Fibroblast of lung (primary cell): Measurements from ENCODE around the gene SERPINB2. TPM values are rescaled to one million over a fixed set of nuclear protein-coding genes. Genes with fewer than 3 reads are reported as not detected.

Experiments
- DNase-seq, 2 donors: peaks; one replicate each; pipeline versions ENCODE4 v3.0.0 to v3.0.0-alpha.2; 2010; ENCODE audit warnings: low read depth in 2 of 2
- H2AFZ ChIP-seq: 2 replicates; pipeline ENCODE4 v1.5.1; 2012; ENCODE audit warnings: low read length, control low read depth, inconsistent platforms
- H3K27ac ChIP-seq: 2 replicates; pipeline ENCODE4 v1.5.1; 2011; ENCODE audit warnings: low read length, control low read depth; ENCODE audit not compliant: insufficient read depth
- H3K27me3 ChIP-seq: 2 replicates; pipeline ENCODE4 v1.5.1; 2011; ENCODE audit warnings: mild to moderate bottlenecking, low read length; ENCODE audit not compliant: control insufficient read depth, insufficient read depth
- H3K36me3 ChIP-seq: 2 replicates; pipeline ENCODE4 v1.5.1; 2011; ENCODE audit warnings: low read length; ENCODE audit not compliant: control insufficient read depth, insufficient read depth
- H3K4me1 ChIP-seq: 2 replicates; pipeline ENCODE4 v1.5.1; 2011; ENCODE audit warnings: low read length; ENCODE audit not compliant: control insufficient read depth, insufficient read depth; ENCODE audit errors: extremely low read depth
- H3K4me2 ChIP-seq: 2 replicates; pipeline ENCODE4 v1.5.1; 2011; ENCODE audit warnings: low read length, control low read depth; ENCODE audit not compliant: insufficient read depth; ENCODE audit errors: extremely low read depth
- H3K4me3 ChIP-seq, 4 experiments: fragments of 200-600 bp in 1 of 4; sonication (generic) in 1 of 4; replicated peaks in 1 of 4; 2 replicates each; pipeline ENCODE4 v1.5.1; 2011 to 2016; ENCODE audit warnings: low read length in 4 of 4, low read depth in 3 of 4, mild to moderate bottlenecking in 3 of 4, control low read depth in 2 of 4, inconsistent platforms in 1 of 4, mixed read lengths in 1 of 4; ENCODE audit not compliant: insufficient read depth in 1 of 4; ENCODE audit errors: control extremely low read depth in 1 of 4
- H3K79me2 ChIP-seq: 2 replicates; pipeline ENCODE4 v1.5.1; 2012; ENCODE audit warnings: mild to moderate bottlenecking, low read length, inconsistent platforms; ENCODE audit not compliant: control insufficient read depth, insufficient read depth
- H3K9ac ChIP-seq: 2 replicates; pipeline ENCODE4 v1.5.1; 2011; ENCODE audit warnings: mild to moderate bottlenecking, low read length, control low read depth; ENCODE audit not compliant: insufficient read depth
- H3K9me3 ChIP-seq: 2 replicates; pipeline ENCODE4 v1.5.1; 2012; ENCODE audit warnings: low read depth, low read length; ENCODE audit not compliant: control insufficient read depth, insufficient read depth
- H4K20me1 ChIP-seq: 2 replicates; pipeline ENCODE4 v1.5.1; 2011; ENCODE audit warnings: low read length; ENCODE audit not compliant: control insufficient read depth, insufficient read depth; ENCODE audit errors: extremely low read depth
- CTCF ChIP-seq, 2 donors: IDR thresholded peaks in 1 of 2; conservative IDR thresholded peaks in 1 of 2; 1 replicate in 1 of 2; 2 replicates in 1 of 2; pipeline ENCODE4 v1.5.1; 2011 to 2012; ENCODE audit warnings: low read length in 2 of 2, control low read depth in 1 of 2, inconsistent platforms in 1 of 2, low read depth in 1 of 2, mild to moderate bottlenecking in 1 of 2
- EZH2 ChIP-seq: IDR thresholded peaks from 2 replicates; pipeline ENCODE4 v1.5.1; 2012; ENCODE audit warnings: low read length, control low read depth, mild to moderate bottlenecking; ENCODE audit errors: missing control alignments
- polyA plus RNA-seq, 2 donors: library from polyadenylated mRNA; depleted of rRNA in 1 of 2; stranded (reverse) in 1 of 2; unstranded in 1 of 2; fragments of >200 nt; gene quantifications; 2 replicates each; pipeline ENCODE4 v1.2.1, GENCODE V29; 2011 to 2012; ENCODE audit warnings: missing spikeins in 1 of 2
- total RNA-seq: library from RNA; depleted of rRNA; stranded (reverse); fragments of >200 nt; gene quantifications from 2 replicates; pipeline ENCODE4 v1.2.1, GENCODE V29; 2014

Gene SERPINB2
- total and polyA plus RNA-seq, 2 donors (not counting 1 experiment from before 2014, with no cell fraction given): 12.1 to 25.0 TPM

GRCh38 chr18:63949068-63949737 lies 61.7 kb downstream of the SERPINB2 start, which contains the start of gene HMSD:
Gene HMSD, plus strand, starts transcription at chr18:63949301. Its CDS starts 4,155 bp downstream, at chr18:63953456.
- no peak within 1 kb of the TSS for H3K9ac ChIP-seq
- H3K4me3 ChIP-seq: peak within 1 kb of the TSS; percentile 39 to 61 (median 47)
- no peak within 1 kb of the TSS for H3K27ac ChIP-seq
- peak within 1 kb of the TSS; percentile 88 for H2AFZ ChIP-seq
- DNase-seq: peak; percentile 28 to 45
- no peaks in the 10 kb centered on the region for H4K20me1 ChIP-seq
- H3K4me1 ChIP-seq: no peaks in the 10 kb centered on the region
- TF ChIP-seq CTCF (conservative IDR thresholded peaks at IDR 0.05 in 1 of 2, IDR thresholded peaks at IDR 0.05 in 1 of 2; ENCODE audit: low read depth in 1 of 2, low read length in 2 of 2) (peak; percentile 28 to 45), EZH2 (no peak)
- no peaks in the 10 kb centered on the region for H3K36me3 ChIP-seq
- peak within 1 kb of the TSS; percentile 72 for H3K4me2 ChIP-seq
- no peaks in the 10 kb centered on the region for H3K9me3 ChIP-seq
- H3K79me2 ChIP-seq: no peaks in the 10 kb centered on the region
- no peaks in the 10 kb centered on the region for H3K27me3 ChIP-seq

GRCh38 chr18:63951302-63951705 lies 63.8 kb downstream of the SERPINB2 start:
- no peaks in the 10 kb centered on the region for H3K4me1 ChIP-seq
- no peak overlapping the region for H3K4me2 ChIP-seq
- DNase-seq: peak in 1 of 2 donors; percentile 35
- no peaks in the 10 kb centered on the region for H3K36me3 ChIP-seq
- no peak overlapping the region for H2AFZ ChIP-seq
- H3K79me2 ChIP-seq: no peaks in the 10 kb centered on the region
- H3K27ac ChIP-seq: no peak overlapping the region
- TF ChIP-seq EZH2 (no peak), CTCF (conservative IDR thresholded peaks at IDR 0.05 in 1 of 2, IDR thresholded peaks at IDR 0.05 in 1 of 2; ENCODE audit: low read depth in 1 of 2, low read length in 2 of 2) (peak; percentile 15 to 42)
- H3K4me3 ChIP-seq: no peak overlapping the region
- no peaks in the 10 kb centered on the region for H4K20me1 ChIP-seq
- no peaks in the 10 kb centered on the region for H3K9me3 ChIP-seq
- H3K27me3 ChIP-seq: no peaks in the 10 kb centered on the region
- H3K9ac ChIP-seq: no peak overlapping the region

Other genes with a start within 250 kb of the SERPINB2 start
- not detected in 2 replicates for gene SERPINB4, start 243.4 kb upstream of the SERPINB2 start, total RNA-seq
- not detected in 2 replicates for gene SERPINB4, start 243.4 kb upstream of the SERPINB2 start, polyA plus RNA-seq
- gene SERPINB3, start 225.8 kb upstream of the SERPINB2 start, total RNA-seq: not detected in 2 replicates
- not detected in 2 replicates for gene SERPINB3, start 225.8 kb upstream of the SERPINB2 start, polyA plus RNA-seq
- not detected in 2 replicates for gene SERPINB11, start 184.7 kb upstream of the SERPINB2 start, total RNA-seq
- not detected in 2 replicates for gene SERPINB11, start 184.7 kb upstream of the SERPINB2 start, polyA plus RNA-seq
- gene SERPINB7, start 112.3 kb upstream of the SERPINB2 start, total RNA-seq: 1.0 and 3.0 TPM in 2 replicates
- gene SERPINB7, start 112.3 kb upstream of the SERPINB2 start, polyA plus RNA-seq: 6.7 and 15.6 TPM in 2 replicates
- not detected in 2 replicates for gene SERPINB10, start 20.3 kb downstream of the SERPINB2 start, total RNA-seq
- 0.05 and 0.08 TPM in 2 replicates for gene SERPINB10, start 20.3 kb downstream of the SERPINB2 start, polyA plus RNA-seq
- 0.83 TPM in 1 of 2 replicates, not detected in the other for gene HMSD, start 61.6 kb downstream of the SERPINB2 start, total RNA-seq
- 0.56 and 4.3 TPM in 2 replicates for gene HMSD, start 61.6 kb downstream of the SERPINB2 start, polyA plus RNA-seq
- 8.7 and 9.7 TPM in 2 replicates for gene SERPINB8, start 82.4 kb downstream of the SERPINB2 start, total RNA-seq
- 21.0 and 24.8 TPM in 2 replicates for gene SERPINB8, start 82.4 kb downstream of the SERPINB2 start, polyA plus RNA-seq